ENCODE data around the gene PTPRB. TPM values are rescaled to one million over a fixed set of nuclear protein-coding genes. Genes with fewer than 3 reads are reported as not detected.

The PTPRB gene
- total RNA-seq, 1 donor from 2014 or later: 38.7 TPM

DNA sequence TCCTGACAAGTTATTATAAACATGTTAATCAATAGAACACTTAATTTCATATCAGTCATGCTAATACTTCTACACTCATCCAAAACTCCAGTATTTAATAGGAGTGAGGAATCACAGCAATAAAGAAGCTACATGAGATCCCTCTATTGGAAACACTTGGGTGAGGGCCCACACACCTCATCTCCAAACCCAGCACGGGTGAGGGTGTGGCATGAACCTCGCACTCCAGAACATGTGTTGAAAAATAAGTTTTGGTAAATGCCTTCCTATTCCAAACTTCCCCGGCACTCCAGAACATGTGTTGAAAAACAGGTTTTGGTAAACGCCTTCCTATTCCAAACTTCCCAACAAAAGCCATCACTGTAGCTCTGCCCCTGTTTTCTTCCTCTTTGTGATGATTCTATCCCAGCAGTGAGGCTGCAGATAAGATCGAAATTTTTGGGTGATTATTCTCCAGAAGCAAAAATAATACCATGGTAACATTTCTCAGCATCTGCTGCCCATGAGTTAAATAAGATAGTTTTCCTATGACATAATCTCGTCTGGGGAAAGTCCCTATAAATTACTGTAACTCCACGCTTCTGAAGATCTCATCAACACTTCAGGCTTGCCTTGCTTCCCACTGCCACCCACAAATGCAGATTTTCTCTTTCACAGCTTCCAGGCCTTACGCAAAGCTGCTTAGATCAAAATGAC, 24.4 kb upstream of the PTPRB start:
- Histone ChIP-seq H3K9me3 (replicated peaks) (no peaks in the 10 kb centered on the region), H3K4me1 (peaks cover 21% of the 10 kb centered on the region), H3K27me3 (ENCODE audit: low read depth) (no peaks in the 10 kb centered on the region), H3K36me3 (no peaks in the 10 kb centered on the region), H3K4me3 (no peak overlapping the region), H3K27ac (replicated peaks) (peak overlapping the region; percentile 61)
- TF ChIP-seq, protein P1, sequence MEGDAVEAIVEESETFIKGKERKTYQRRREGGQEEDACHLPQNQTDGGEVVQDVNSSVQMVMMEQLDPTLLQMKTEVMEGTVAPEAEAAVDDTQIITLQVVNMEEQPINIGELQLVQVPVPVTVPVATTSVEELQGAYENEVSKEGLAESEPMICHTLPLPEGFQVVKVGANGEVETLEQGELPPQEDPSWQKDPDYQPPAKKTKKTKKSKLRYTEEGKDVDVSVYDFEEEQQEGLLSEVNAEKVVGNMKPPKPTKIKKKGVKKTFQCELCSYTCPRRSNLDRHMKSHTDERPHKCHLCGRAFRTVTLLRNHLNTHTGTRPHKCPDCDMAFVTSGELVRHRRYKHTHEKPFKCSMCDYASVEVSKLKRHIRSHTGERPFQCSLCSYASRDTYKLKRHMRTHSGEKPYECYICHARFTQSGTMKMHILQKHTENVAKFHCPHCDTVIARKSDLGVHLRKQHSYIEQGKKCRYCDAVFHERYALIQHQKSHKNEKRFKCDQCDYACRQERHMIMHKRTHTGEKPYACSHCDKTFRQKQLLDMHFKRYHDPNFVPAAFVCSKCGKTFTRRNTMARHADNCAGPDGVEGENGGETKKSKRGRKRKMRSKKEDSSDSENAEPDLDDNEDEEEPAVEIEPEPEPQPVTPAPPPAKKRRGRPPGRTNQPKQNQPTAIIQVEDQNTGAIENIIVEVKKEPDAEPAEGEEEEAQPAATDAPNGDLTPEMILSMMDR (IDR thresholded peaks at IDR 0.05; ENCODE audit: borderline replicate concordance): no peak
- DNase-seq: no peak
- intact Hi-C loops (cut with micrococcal nuclease): no loop called here

DNA sequence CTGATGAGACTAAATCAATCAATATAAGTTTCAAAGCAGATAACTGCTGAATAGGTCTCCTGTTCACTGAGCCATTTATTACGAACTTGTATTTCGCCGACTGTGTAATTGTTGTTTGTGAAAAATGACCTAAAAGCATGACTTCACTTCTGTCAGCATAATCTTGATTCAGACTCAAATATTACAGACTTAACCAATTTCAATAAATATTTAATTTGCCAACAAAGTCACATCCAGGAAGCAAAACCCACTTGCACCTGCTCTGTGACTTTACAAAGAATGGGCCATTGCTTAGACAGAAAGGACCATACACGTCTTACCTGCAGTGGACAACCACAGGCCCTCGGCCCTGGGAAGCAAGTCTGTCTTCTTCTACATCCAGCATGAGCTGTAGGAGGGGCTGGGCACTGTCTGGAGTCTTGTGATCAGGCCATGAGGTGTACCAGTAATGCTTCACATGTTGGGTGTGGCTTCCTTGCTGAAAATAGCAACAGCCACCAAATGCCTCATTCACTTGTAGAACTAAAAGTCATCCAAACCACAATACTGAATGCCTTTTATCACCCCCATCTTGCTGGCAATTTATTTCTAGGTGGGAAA, 23.5 kb upstream of the PTPRB start:
- no peaks in the 10 kb centered on the region for H3K36me3 ChIP-seq
- no peaks in the 10 kb centered on the region for H3K27me3 ChIP-seq (ENCODE audit: low read depth)
- TF ChIP-seq, protein P1 (IDR thresholded peaks at IDR 0.05; ENCODE audit: borderline replicate concordance): no peak
- DNase-seq: peak; percentile 36
- intact Hi-C loops (cut with micrococcal nuclease): no loop called here
- peaks cover 21% of the 10 kb centered on the region for H3K4me1 ChIP-seq
- H3K4me3 ChIP-seq: no peak overlapping the region
- H3K9me3 ChIP-seq (replicated peaks): no peaks in the 10 kb centered on the region
- peak overlapping the region; percentile 61 for H3K27ac ChIP-seq (replicated peaks)

DNA sequence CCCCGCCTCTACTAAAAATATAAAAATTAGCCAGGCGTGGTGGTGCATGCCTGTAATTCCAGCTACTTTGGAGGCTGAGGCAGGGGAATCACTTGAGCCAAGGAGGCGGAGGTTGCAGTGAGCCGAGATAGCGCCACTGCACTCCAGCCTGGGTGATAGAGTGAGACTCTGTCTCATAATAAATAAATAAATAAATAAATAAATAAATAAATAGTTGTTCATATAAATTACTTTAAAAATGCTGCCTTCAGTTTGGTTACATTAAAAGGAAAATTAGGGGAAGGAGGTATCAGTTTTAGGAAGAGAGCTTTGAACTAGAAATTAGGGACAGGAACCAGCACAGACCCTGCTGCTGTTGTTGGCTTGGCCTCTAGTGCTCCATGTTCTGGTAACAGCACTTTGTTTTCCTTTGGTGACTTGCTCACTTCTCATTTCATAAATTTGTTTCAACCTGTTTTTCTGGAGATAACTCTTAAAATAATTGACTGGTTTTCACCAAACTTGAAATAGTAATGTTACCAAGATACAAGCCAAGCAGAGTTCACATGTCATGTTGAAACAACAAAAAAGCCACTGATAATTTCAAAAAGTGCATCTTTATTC, 22.9 kb upstream of the PTPRB start:
- intact Hi-C loops (cut with micrococcal nuclease): no loop called here
- H3K36me3 ChIP-seq: no peaks in the 10 kb centered on the region
- H3K27ac ChIP-seq (replicated peaks): peak overlapping the region; percentile 61
- peaks cover 21% of the 10 kb centered on the region for H3K4me1 ChIP-seq
- H3K9me3 ChIP-seq (replicated peaks): no peaks in the 10 kb centered on the region
- H3K27me3 ChIP-seq (ENCODE audit: low read depth): no peaks in the 10 kb centered on the region
- no peak for DNase-seq
- TF ChIP-seq, protein P1 (IDR thresholded peaks at IDR 0.05; ENCODE audit: borderline replicate concordance): no peak
- no peak overlapping the region for H3K4me3 ChIP-seq

GRCh38 chr12:70659077-70659606, 21.9 kb upstream of the PTPRB start:
- intact Hi-C loops (cut with micrococcal nuclease): no loop called here
- H3K4me3 ChIP-seq: no peak overlapping the region
- no peaks in the 10 kb centered on the region for H3K27me3 ChIP-seq (ENCODE audit: low read depth)
- TF ChIP-seq, protein P1 (IDR thresholded peaks at IDR 0.05; ENCODE audit: borderline replicate concordance): no peak
- no peaks in the 10 kb centered on the region for H3K9me3 ChIP-seq (replicated peaks)
- peaks cover 17% of the 10 kb centered on the region for H3K4me1 ChIP-seq
- H3K36me3 ChIP-seq: no peaks in the 10 kb centered on the region
- DNase-seq: no peak
- H3K27ac ChIP-seq (replicated peaks): no peak overlapping the region

DNA sequence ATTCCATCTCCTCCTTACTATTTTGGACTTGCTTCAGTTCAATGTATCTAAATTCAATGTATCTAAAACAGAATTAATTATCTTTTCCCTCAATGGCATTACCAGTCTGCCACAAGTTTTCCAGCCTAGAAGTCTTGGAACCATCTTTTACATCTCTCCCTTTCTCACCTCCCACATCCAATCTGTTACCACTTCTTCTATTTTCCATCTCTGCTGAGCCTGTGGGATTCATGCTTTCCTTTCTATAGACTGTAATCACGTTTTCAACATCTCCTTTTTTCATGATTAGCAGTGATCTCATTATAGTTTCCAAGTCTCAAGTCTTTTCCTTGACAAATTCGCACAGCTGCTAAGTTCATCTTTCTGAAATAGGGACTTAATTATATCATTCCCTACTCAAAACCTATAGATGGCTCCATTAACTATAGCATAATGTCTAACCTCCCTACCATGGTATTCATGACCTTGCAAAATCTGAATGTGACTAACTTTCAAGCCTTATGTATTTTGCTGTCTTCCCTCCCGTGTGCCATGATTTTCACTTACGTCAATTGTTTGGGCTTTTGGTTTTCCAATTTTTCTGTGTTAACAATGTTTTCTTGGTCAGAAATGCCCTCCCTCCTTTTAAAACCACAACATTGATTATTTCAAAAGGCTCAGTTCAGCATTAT, 20.5 kb upstream of the PTPRB start:
- Histone ChIP-seq H3K27ac (replicated peaks) (no peak overlapping the region), H3K36me3 (no peaks in the 10 kb centered on the region), H3K9me3 (replicated peaks) (no peaks in the 10 kb centered on the region), H3K4me3 (no peak overlapping the region), H3K4me1 (peaks cover 17% of the 10 kb centered on the region), H3K27me3 (ENCODE audit: low read depth) (no peaks in the 10 kb centered on the region)
- TF ChIP-seq, protein P1 (IDR thresholded peaks at IDR 0.05; ENCODE audit: borderline replicate concordance): no peak
- no peak for DNase-seq
- intact Hi-C loops (cut with micrococcal nuclease): no loop called here
